Stimulated activated naive CD4-positive, alpha-beta T cell (primary cell): ENCODE measurements around the gene MAT2A.

Experiments
- DNase-seq, 6 experiments: peaks; one replicate each; lab custom pipeline; 2025; lab: John Stamatoyannopoulos, UW

Gene MAT2A

DNA sequence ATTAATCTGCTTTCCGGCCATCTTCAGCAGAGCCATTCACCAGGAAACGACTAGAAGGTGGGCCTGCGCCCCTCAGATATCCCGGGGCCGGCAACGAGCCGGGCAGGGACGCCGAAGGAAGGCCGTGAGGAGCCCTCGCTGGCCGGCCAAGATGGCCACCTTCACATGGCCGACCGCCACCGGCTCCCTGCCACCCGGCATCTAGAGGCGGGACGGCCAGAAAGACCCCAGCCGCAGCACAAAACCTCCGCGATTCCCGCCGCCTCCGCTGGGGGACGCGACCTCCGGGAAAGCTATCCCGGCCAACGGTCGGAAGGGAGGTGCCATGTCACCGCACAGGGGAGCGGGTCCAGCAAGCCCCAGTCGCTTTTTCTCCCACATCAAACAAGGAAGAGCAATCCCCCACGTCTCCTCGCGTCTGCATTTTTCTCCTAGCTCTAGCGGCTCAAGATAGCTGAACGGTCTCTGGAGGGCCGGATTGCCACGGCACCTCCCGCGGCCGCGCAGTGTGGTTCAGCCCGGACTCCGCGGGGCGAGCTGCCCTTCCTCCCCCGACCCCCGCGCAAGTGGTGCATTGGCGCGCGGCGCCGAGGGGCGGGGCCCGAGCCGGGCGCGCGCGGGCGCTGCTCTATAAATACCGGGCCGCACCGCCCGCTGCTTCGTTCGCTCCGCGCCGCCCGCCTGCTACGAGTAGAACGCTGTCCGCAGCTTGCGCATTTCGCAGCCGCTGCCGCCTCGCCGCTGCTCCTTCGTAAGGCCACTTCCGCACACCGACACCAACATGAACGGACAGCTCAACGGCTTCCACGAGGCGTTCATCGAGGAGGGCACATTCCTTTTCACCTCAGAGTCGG is at the start of gene MAT2A:
Gene MAT2A (plus strand): TSS at position 662 of the 854 bp plus-strand sequence. CDS start 120 bp downstream, at position 782.
- DNase-seq: peak; percentile 71 to 91 (median 79)

GRCh38 chr2:85490861-85491755 is 47.9 kb upstream of the MAT2A start:
- DNase-seq: no peak

DNA sequence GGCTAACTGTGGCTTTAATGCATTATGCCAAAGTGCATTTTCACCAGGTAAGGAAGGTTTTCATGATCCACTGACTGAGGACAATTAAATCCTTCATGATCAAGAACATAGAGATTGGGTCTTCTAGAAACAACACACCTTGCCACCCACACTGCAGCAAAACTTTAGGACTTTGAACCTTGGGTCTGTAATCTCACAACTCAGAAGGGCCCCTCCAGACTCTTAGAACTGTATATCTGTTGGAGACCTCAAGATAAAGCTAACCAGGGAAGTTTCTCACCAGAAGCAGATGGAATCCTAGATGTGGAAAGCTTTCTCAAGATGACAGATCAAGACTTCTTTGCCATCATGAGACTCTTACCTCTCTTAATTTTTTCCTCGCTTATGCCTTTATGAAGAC is 42.5 kb upstream of the MAT2A start:
- no peak for DNase-seq

GRCh38 chr2:85497944-85498630 is 40.9 kb upstream of the MAT2A start:
- DNase-seq: no peak

- no peak for DNase-seq
Observed at GRCh38 chr2:85501248-85501647, 37.7 kb upstream of the MAT2A start.

- DNase-seq: no peak
Observed at GRCh38 chr2:85502720-85503119, 36.2 kb upstream of the MAT2A start.

DNA sequence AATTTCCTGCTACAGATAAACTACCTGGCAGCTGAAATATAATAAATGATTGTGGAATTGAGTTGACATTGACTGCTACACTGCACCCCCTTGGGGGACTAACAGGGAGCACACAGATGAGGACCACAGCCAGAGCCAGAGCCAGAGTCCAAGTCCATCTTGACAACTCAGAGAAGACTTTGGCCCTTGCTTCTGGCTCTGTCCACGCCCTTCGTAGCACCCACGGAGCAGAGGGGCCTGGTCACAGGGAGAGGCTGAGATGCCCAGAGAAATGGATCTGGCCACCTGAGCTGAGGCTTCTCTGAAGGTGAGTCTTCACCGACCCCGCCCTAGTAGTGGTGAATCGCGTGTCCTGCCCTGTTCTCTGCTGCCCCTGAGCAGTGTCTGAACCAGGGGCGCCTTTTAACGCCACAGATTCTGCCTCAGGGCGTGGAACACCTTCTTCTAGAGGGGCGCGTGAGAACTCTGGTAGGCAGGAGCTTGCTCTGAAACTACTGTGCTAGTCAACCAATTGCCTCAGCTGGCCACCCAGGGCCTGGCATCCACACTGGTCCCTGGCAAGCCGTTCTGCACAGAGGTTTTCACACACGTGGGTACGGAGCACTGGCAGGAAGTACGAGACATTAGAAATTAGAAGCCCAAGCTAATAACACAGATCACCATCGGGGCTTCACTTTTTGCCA is 35.7 kb upstream of the MAT2A start:
- DNase-seq: no peak

GRCh38 chr2:85503851-85504777 is 34.9 kb upstream of the MAT2A start:
- no peak for DNase-seq

DNA sequence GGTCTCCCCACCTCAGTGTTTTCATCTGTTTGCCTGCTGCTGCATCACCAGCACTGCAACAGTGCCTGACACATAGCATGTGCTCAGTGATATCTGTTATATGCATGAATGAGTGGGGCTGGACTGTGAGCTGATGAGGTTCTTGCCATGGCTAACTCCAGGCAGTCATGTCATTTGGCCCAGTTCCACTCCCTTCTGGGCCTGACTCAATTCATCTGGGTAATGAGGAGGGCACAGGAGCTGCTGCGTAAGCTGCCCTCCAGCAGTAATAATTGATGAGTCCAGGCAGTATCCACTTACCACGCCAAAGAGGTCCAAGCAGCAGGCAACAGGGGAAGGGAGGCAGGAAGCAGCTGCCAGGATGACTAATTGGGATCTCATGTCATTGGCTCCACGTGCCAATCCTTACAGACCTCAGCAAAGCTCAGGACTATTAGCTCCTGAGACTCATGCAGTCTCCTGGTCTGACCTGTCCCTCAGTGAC is 34.1 kb upstream of the MAT2A start:
- no peak for DNase-seq

DNA sequence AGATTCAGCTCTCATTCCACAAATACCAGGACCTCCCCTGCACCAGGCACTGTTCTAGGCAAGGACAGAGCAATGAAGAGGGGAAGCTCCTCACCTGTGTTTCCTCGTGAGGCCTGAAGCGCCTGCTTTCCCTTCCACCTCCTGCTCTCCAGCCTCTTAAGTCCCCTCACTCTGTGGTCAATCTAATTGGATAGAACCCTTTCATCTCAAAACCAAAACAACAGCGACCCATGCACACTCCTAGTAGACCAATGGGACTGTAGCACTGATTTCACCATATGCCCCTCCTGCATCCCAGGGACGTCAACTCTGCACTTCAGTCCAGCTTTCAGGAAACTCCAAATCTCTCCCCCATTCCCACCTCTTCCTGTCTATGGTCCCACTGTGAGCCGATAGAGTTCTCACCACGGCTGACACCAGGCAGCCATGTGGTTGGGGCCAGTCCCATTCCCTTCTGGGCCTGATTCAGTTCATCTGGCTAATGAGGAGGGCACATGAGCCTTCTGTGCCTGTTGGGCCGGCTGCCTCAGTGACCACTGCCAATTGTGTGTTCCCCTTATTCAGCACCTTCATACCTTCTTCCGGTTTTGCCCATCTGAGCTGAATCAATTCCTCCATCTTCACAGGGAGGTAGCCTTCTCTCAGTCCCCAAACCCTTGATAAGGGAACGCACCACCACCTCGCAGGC is 33.3 kb upstream of the MAT2A start:
- no peak for DNase-seq

- no peak for DNase-seq
Observed at GRCh38 chr2:85506768-85507181, 32.2 kb upstream of the MAT2A start.

- DNase-seq: no peak
Observed at GRCh38 chr2:85511008-85511811, 27.8 kb upstream of the MAT2A start.

GRCh38 chr2:85514323-85514722 is 24.6 kb upstream of the MAT2A start:
- DNase-seq: no peak

DNA sequence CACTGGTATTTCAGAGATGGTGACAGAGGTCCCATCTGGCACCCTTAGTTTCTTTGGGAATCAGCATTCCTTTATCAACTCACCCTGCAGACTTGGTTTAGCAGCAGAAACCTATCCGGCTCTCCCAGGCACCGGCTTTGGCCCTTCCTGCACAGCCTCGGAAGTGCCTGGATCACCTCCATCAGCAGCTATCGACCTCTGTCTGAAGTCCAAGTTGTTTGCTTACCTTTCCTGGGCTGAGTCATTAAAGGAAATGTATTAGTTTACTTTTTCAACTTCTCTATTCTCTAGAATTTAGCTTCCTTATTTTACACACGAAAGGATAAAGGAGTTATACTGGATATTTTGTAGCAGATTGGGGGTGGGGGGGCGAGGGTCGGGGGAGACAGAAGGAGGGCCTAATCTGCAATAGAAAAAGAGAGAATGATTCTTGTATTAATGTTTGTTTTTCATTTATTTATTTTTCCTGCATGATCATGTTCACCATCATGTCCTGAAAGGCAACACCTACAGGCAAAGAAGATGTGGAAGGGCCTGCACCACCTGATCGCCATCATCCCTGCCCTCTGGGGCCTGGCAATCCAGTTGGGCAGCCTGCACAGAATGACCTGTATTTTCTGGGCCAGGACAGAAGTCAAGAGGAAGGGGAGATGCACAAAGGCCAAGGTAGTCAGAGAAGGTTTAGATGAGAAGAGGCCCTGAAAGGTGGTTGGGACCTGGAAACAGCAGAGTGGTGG is 22.1 kb upstream of the MAT2A start:
- no peak for DNase-seq

- no peak for DNase-seq
Observed at GRCh38 chr2:85522090-85522647, 16.8 kb upstream of the MAT2A start.

DNA sequence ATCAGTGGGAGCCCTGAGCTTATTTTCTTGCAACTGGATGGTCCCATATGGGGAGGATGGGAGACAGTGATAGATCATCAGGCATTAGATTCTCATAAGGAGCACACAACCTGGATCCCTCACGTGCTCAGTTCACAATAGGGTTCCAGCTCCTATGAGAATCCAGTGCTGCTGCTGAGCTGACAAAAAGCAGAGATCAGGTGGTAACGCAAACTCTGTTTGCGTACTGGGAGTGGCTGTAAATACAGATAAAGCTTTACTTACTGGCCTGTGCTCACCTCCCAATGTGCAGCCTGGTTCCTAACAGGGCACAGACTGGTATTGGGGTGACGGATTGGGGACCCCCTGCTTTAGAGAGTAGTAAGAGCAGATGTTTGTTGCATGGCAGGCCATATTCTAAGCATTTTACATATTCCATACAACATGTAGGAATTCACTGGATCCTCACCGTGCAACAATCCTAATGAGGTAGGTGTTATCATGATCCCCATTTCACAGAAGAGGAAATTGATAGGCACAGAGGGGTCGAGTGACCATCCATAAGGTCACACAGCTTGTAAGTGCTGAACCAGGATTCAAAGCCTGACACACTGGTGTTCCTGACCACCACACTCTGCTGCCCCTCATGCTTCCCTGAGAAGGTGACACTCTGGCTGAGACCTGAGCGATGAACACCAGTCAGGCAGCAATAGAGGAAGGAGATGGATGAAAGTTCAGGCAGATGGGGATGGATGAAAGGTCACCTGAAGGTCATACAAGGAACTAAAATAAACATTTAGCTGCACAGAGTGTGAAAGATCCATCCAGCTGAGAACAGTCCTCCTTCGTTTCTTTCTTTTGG is 15.7 kb upstream of the MAT2A start:
- no peak for DNase-seq

DNA sequence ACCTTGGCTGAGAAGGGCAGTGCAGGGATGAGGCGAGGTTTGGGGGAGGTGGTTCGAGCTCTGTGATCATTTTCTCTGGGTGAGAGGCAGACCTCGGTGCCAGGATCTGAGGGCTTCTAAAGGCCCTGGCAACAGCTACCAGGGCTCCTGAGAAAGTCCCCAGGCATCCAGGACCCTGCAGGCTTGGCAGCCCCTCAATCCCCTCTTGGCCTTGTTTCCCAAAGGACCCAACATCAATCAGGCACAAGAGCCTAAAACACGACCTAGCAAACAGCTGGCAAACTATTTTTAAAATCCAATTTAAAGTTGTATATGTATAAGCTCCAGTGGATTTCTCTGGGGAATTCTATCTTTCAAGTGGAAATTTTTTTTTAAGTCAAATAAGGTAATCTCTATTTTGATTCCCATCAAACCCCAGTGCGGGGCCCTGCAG is 15.0 kb upstream of the MAT2A start:
- no peak for DNase-seq
